Lung (tissue), 12 donors: ENCODE measurements around the gene ZNF562. TPM values are rescaled to one million over a fixed set of nuclear protein-coding genes. Genes with fewer than 3 reads are reported as not detected.

Experiments used
- ATAC-seq: fragments of 200-7000 bp; cut with Tn5 transposase; one replicate; pipeline ENCODE4 v1.9.1; 2020; ENCODE audit warnings: moderate number of reproducible peaks; ENCODE audit not compliant: insufficient read depth, low FRiP score
- DNase-seq, 3 donors: peaks; one replicate each; pipeline ENCODE4 v3.0.0-alpha.2; 2013 to 2017
- H3K27ac ChIP-seq, 2 donors: one replicate each; pipeline ENCODE4 v1.5.1; 2013; ENCODE audit warnings: mild to moderate bottlenecking in 2 of 2, moderate library complexity in 2 of 2, control low read depth in 1 of 2, inconsistent platforms in 1 of 2, low read depth in 1 of 2, low read length in 1 of 2
- H3K27me3 ChIP-seq, 3 donors: one replicate each; pipeline ENCODE4 v1.5.1; 2013; ENCODE audit warnings: low read length in 2 of 3; ENCODE audit not compliant: control insufficient read depth in 3 of 3, insufficient read depth in 3 of 3
- H3K36me3 ChIP-seq, 4 donors: one replicate each; pipeline ENCODE4 v1.5.1; 2013; ENCODE audit warnings: low read length in 4 of 4, mild to moderate bottlenecking in 1 of 4, moderate library complexity in 1 of 4; ENCODE audit not compliant: control insufficient read depth in 4 of 4, insufficient read depth in 4 of 4
- H3K4me1 ChIP-seq, 5 donors: one replicate each; pipeline ENCODE4 v1.5.1; 2013; ENCODE audit warnings: low read length in 5 of 5, mild to moderate bottlenecking in 2 of 5, moderate library complexity in 1 of 5; ENCODE audit not compliant: control insufficient read depth in 5 of 5, insufficient read depth in 5 of 5
- H3K4me3 ChIP-seq: one replicate; pipeline ENCODE4 v1.5.1; 2013; ENCODE audit warnings: mild to moderate bottlenecking, control low read depth, moderate library complexity
- H3K9ac ChIP-seq, 2 donors: one replicate each; pipeline ENCODE4 v1.5.1; 2013; ENCODE audit warnings: low read length in 2 of 2, control low read depth in 1 of 2; ENCODE audit not compliant: insufficient read depth in 1 of 2
- H3K9me3 ChIP-seq, 4 donors: one replicate each; pipeline ENCODE4 v1.5.1; 2013; ENCODE audit warnings: low read length in 3 of 4, mild to moderate bottlenecking in 1 of 4, moderate library complexity in 1 of 4; ENCODE audit not compliant: control insufficient read depth in 4 of 4, insufficient read depth in 3 of 4
- CTCF ChIP-seq: IDR thresholded peaks from 2 replicates; pipeline ENCODE4 v1.5.1; 2012; ENCODE audit warnings: mild to moderate bottlenecking; ENCODE audit errors: control extremely low read depth, extremely low read depth
- WGBS, 2 donors: extraction: QIAGEN DNeasy Blood & Tissue Kit; methylation state at CpG; one replicate each; pipeline ENCODE4 v1.1.7; 2013; 5-methylcytosine and 5-hydroxymethylcytosine counted together
- polyA plus RNA-seq, 2 donors: library from polyadenylated mRNA; stranded (reverse); fragments of 200-250 nt; gene quantifications; one replicate each; pipeline ENCODE4 v1.2.1, GENCODE V29; 2013
- total RNA-seq, 2 donors: library from RNA; depleted of rRNA in 1 of 2; stranded (reverse); fragments of >200 nt in 1 of 2; gene quantifications; one replicate each; pipeline ENCODE4 v1.2.1, GENCODE V29; 2014 to 2021
- donor health status: control.
- donor health status: control.
- donor health status: Bipolar disorder and iron deficiency.
- donor health status: healthy.
- donor health status: DM: yes; HTN: yes; CAD: no.

Gene ZNF562
- total and polyA plus RNA-seq, 4 donors = 6.2 to 45.9 (median 18.3) TPM

- H3K9ac ChIP-seq = no peak overlapping the region
- no peaks in the 10 kb centered on the region for H3K27me3 ChIP-seq
- peak in 2 of 3 donors; percentile 26 to 65 for DNase-seq
- H3K9me3 ChIP-seq = peaks cover 0 to 5% (median 0%) of the 10 kb centered on the region in 4 donors
- 53 to 78% methylated on average over 1 of the region's 1 CpG for WGBS, 2 donors
- no peak for TF ChIP-seq CTCF
- H3K27ac ChIP-seq = no peak overlapping the region
- ATAC-seq = no peak
- H3K36me3 ChIP-seq = peaks cover 2 to 8% (median 4%) of the 10 kb centered on the region in 4 donors
- H3K4me3 ChIP-seq = no peak overlapping the region
- H3K4me1 ChIP-seq = no peaks in the 10 kb centered on the region
Measured at GRCh38 chr19:9640956-9641355, 33.9 kb downstream of the ZNF562 start.

- Histone ChIP-seq H3K9ac (no peak overlapping the region), H3K4me1 (no peaks in the 10 kb centered on the region), H3K27ac (no peak overlapping the region), H3K27me3 (no peaks in the 10 kb centered on the region), H3K9me3 (no peaks in the 10 kb centered on the region), H3K36me3 (peaks cover 4 to 20% (median 10%) of the 10 kb centered on the region in 4 donors), H3K4me3 (no peak overlapping the region)
- WGBS, 2 donors = 95 to 99% methylated on average over 5 of the region's 5 CpGs
- ATAC-seq (no peak), DNase-seq (no peak)
- TF ChIP-seq CTCF = no peak
Measured at GRCh38 chr19:9636018-9636417, 38.9 kb downstream of the ZNF562 start.

- no peak for TF ChIP-seq CTCF
- no peak overlapping the region for H3K27ac ChIP-seq
- no peak overlapping the region for H3K9ac ChIP-seq
- no peak overlapping the region for H3K4me3 ChIP-seq
- no peaks in the 10 kb centered on the region for H3K9me3 ChIP-seq
- ATAC-seq (no peak), DNase-seq (peak in 1 of 3 donors; percentile 8)
- peaks cover 2 to 15% (median 7%) of the 10 kb centered on the region in 4 donors for H3K36me3 ChIP-seq
- WGBS, 2 donors = 27 to 55% methylated on average over 2 of the region's 2 CpGs
- H3K4me1 ChIP-seq = no peaks in the 10 kb centered on the region
- no peaks in the 10 kb centered on the region for H3K27me3 ChIP-seq
Measured at GRCh38 chr19:9627856-9628255, 47.0 kb downstream of the ZNF562 start.

DNA sequence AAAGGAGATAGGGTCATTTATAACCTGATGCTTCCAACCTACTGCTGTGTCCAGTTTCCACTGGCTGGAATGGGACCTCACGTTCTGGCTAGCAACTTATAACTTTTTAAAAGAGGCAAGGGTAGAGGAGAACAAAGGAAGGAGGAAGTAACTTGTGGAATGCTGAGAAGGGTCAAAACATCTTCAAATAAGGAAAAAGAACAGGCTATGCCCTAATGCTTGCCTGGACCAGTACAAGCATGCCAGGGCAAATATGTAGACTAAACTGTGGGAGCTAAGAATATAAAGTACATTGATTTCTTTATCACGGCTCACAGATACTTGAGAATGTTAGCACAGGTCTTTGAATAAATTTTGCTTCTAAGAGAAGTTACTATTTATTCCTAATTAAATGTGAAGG is 52.4 kb downstream of the ZNF562 start:
- peak in 2 of 3 donors; percentile 20 to 30 for DNase-seq
- H3K9me3 ChIP-seq = peaks cover 0 to 4% (median under 1%) of the 10 kb centered on the region in 4 donors
- 59 to 65% methylated on average over 2 of the region's 2 CpGs for WGBS, 2 donors
- H3K4me3 ChIP-seq = no peak overlapping the region
- TF ChIP-seq CTCF = no peak
- H3K27ac ChIP-seq = no peak overlapping the region
- peaks cover 0 to 17% (median 3%) of the 10 kb centered on the region in 5 donors for H3K4me1 ChIP-seq
- no peak for ATAC-seq
- peak overlapping the region in 1 of 2 donors; percentile 32 for H3K9ac ChIP-seq
- H3K36me3 ChIP-seq = peaks cover 13 to 23% (median 16%) of the 10 kb centered on the region in 4 donors
- H3K27me3 ChIP-seq = no peaks in the 10 kb centered on the region
